Heart left ventricle (tissue), 16 donors: ENCODE measurements around the gene WDR35. TPM values are rescaled to one million over a fixed set of nuclear protein-coding genes. Genes with fewer than 3 reads are reported as not detected.

Source experiments
- ATAC-seq, 4 donors: fragments of 200-7000 bp; cut with Tn5 transposase; one replicate each; pipeline ENCODE4 v1.9.1; 2020 to 2022; ENCODE audit warnings: moderate library complexity in 4 of 4, mild to moderate bottlenecking in 3 of 4, moderate number of reproducible peaks in 1 of 4
- DNase-seq, 5 donors: peaks; one replicate each; pipeline ENCODE4 v3.0.0-alpha.2; 2020
- H3K27ac ChIP-seq, 12 donors: fragments of 200-600 bp; sonication (generic) in 4 of 12; one replicate each; pipeline versions ENCODE4 v1.5.0 to v1.8.0; 2016 to 2022; ENCODE audit warnings: mild to moderate bottlenecking in 2 of 12
- H3K27me3 ChIP-seq, 9 donors: fragments of 200-600 bp; sonication (generic) in 2 of 9; one replicate each; pipeline versions ENCODE4 v1.5.1 to v1.8.0; 2016 to 2022; ENCODE audit warnings: mild to moderate bottlenecking in 3 of 9
- H3K36me3 ChIP-seq, 9 donors: fragments of 200-600 bp; sonication (generic) in 2 of 9; one replicate each; pipeline versions ENCODE4 v1.5.0 to v1.8.0; 2018 to 2022; ENCODE audit warnings: mild to moderate bottlenecking in 2 of 9
- H3K4me1 ChIP-seq, 12 donors: fragments of 200-600 bp; sonication (generic) in 4 of 12; one replicate each; pipeline versions ENCODE4 v1.5.0 to v1.8.0; 2016 to 2022; ENCODE audit warnings: mild to moderate bottlenecking in 3 of 12
- H3K4me3 ChIP-seq, 12 donors: fragments of 200-600 bp; sonication (generic) in 4 of 12; one replicate each; pipeline versions ENCODE4 v1.5.0 to v1.8.0; 2017 to 2022; ENCODE audit warnings: mild to moderate bottlenecking in 9 of 12, moderate library complexity in 4 of 12
- H3K9me3 ChIP-seq, 12 donors: fragments of 200-600 bp; sonication (generic) in 4 of 12; one replicate each; pipeline versions ENCODE4 v1.5.0 to v1.8.0; 2016 to 2022; ENCODE audit warnings: mild to moderate bottlenecking in 1 of 12
- POLR2A ChIP-seq, 2 donors: fragments of 450-650 bp; IDR thresholded peaks; one replicate each; pipeline ENCODE4 v1.6.1; 2017; ENCODE audit warnings: antibody characterized with exemption in 2 of 2, mild to moderate bottlenecking in 2 of 2, moderate library complexity in 2 of 2
- WGBS, 4 donors: extraction: QIAGEN DNeasy Blood & Tissue Kit in 2 of 4; methylation state at CpG; one replicate each; pipeline versions ENCODE4 v1.1.5 to v1.1.7; 2013 to 2018; 5-methylcytosine and 5-hydroxymethylcytosine counted together
- intact Hi-C, 10 donors: fragments of 100-400 bp; cut with DNase I; formaldehyde crosslinking; loops; one replicate each; pipeline versions ENCODE4 v1.11.1 to v1.14.2; 2022
- polyA plus RNA-seq, 2 donors: library from polyadenylated mRNA; stranded (reverse); fragments of 200-250 nt; gene quantifications; one replicate each; pipeline ENCODE4 v1.2.3, GENCODE V29; 2013
- total RNA-seq, 9 donors: library from RNA; depleted of rRNA in 2 of 9; stranded (reverse); fragments of >200 nt in 2 of 9; fragmentation: NEBNext Ultra II Directional in 3 of 9; extraction: Animal tissue kit (Norgen Biotek cat#: 25700) in 3 of 9; gene quantifications; one replicate each; pipeline versions ENCODE4 v1.1.0 to v1.2.4, GENCODE V29; 2016 to 2023
- TF ChIP-seq, protein P1 (sequence below), 12 donors: fragments of 200-600 bp; sonication (generic) in 4 of 12; IDR thresholded peaks; one replicate each; pipeline versions ENCODE4 v1.5.0 to v1.8.0; 2018 to 2022; ENCODE audit warnings: antibody characterized with exemption in 12 of 12, mild to moderate bottlenecking in 5 of 12
- donor health status: ischemic (EF 13 %, LVEDD 7.1; RV severe dilation, severe dysfunction).
- donor health status: healthy with polysubstance abuse.
- donor health status: DM: no; HTN: yes; CAD: no.
- donor health status: DM: no; HTN: no; CAD: no.
- donor health status: ischemic (EF 25% LVEDD 6.9; RV normal size, moderate dysfunction).
- donor health status: ischemic (EF 25% LVEDD 5.7; RV mildly dilated, moderate dysfunction).
- donor health status: healthy.
- donor health status: DM: yes; HTN: yes; CAD: no.
- donor health status: ischemic (EF 35%, LVEDD 5.7; RV mildly dilated, moderate dysfunction).
- donor health status: nonischemic (EF 11% LVEDD 7.7; RV severe dilation, severe dysfunction).
- donor health status: DM: yes; HTN: yes; CAD: no.
- donor health status: PGD.
- donor health status: ischemic (EF 29% LVEDD 5.4; RV normal size, mild dysfunction).
- donor health status: nonischemic (EF 23%, LVEDD 6.1; RV moderate dilation, normal function).

Gene WDR35
- total and polyA plus RNA-seq, 11 donors, result 1.1 to 8.5 (median 5.0) TPM

DNA sequence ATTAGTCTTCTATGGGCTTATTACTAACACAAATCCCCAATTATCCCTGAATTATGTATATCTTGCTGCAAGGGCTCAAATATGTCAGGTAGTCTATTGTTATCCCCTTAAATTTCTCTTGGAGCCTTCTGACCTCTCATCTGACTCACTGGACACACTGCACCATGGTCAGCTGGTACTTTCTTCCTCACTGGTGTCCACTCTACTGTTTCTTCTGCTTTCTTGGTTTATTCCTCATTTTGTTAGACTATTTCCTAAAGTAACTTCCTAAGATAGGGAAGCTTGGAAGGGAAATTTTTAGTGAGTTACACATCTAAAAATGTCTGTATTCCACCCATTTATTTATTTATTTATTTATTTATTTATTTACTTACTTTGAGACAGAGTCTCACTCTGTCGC, 26.5 kb downstream of the WDR35 start:
- DNase-seq (no peak), ATAC-seq (no peak)
- Histone ChIP-seq H3K27me3 (no peaks in the 10 kb centered on the region), H3K4me3 (no peak overlapping the region), H3K36me3 (peaks cover 0 to 30% (median 7%) of the 10 kb centered on the region in 9 donors), H3K9me3 (peaks cover 0 to 5% (median 0%) of the 10 kb centered on the region in 12 donors), H3K4me1 (no peaks in the 10 kb centered on the region), H3K27ac (no peak overlapping the region)
- 91 to 96% (median 92%) methylated on average over 1 of the region's 1 CpG for WGBS, 4 donors
- TF ChIP-seq, protein P1, sequence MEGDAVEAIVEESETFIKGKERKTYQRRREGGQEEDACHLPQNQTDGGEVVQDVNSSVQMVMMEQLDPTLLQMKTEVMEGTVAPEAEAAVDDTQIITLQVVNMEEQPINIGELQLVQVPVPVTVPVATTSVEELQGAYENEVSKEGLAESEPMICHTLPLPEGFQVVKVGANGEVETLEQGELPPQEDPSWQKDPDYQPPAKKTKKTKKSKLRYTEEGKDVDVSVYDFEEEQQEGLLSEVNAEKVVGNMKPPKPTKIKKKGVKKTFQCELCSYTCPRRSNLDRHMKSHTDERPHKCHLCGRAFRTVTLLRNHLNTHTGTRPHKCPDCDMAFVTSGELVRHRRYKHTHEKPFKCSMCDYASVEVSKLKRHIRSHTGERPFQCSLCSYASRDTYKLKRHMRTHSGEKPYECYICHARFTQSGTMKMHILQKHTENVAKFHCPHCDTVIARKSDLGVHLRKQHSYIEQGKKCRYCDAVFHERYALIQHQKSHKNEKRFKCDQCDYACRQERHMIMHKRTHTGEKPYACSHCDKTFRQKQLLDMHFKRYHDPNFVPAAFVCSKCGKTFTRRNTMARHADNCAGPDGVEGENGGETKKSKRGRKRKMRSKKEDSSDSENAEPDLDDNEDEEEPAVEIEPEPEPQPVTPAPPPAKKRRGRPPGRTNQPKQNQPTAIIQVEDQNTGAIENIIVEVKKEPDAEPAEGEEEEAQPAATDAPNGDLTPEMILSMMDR (IDR thresholded peaks at IDR 0.05), result no peak
- intact Hi-C loops, result no loop called here

- peak in 3 of 4 donors; percentile 83 to 87 (median 86) for ATAC-seq
- intact Hi-C loops, result loop anchor here in 8 of 10 donors (1.0 to 2.0 kb wide), 5 partner anchors 141 to 147 kb away; no protein-coding TSS in a partner anchor
- H3K27ac ChIP-seq, result no peak overlapping the region
- H3K4me1 ChIP-seq, result peaks cover 0 to 3% (median 0%) of the 10 kb centered on the region in 12 donors
- no peak overlapping the region for H3K4me3 ChIP-seq
- no peaks in the 10 kb centered on the region for H3K27me3 ChIP-seq
- TF ChIP-seq, protein P1 (IDR thresholded peaks at IDR 0.05), result peak; percentile 62 to 85 (median 76)
- no peak for TF ChIP-seq POLR2A (IDR thresholded peaks at IDR 0.05)
- peak; percentile 48 to 57 (median 53) for DNase-seq
- no peaks in the 10 kb centered on the region for H3K9me3 ChIP-seq
- WGBS, 4 donors, result 53 to 57% (median 54%) methylated on average over 6 of the region's 6 CpGs
- H3K36me3 ChIP-seq, result peaks cover 0 to 26% (median 0%) of the 10 kb centered on the region in 9 donors
Observed at GRCh38 chr2:19955544-19956422, 34.1 kb downstream of the WDR35 start.

DNA sequence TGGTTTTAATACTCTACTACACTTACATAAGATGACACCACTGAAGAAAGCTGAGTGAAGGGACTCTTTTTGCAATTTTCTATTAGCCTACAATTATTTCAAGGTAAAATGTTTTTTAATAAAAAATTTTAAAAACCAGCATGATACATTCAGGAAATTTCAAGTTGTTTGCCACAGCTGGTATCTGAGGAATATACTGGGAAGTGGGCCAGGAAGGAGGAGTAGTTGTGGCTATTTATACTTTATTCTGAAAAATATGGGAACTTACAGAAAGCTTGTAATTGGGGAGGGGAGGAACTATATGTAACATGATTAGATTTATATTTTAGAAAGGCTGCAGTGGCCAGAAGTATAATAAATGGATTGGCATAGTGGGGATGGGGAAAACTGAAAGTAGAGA, 40.8 kb downstream of the WDR35 start:
- H3K27ac ChIP-seq, result no peak overlapping the region
- H3K4me1 ChIP-seq, result peaks cover 0 to 6% (median 0%) of the 10 kb centered on the region in 12 donors
- H3K4me3 ChIP-seq, result no peak overlapping the region
- no peak for DNase-seq
- H3K36me3 ChIP-seq, result peaks cover 0 to 33% (median 0%) of the 10 kb centered on the region in 9 donors
- TF ChIP-seq, protein P1 (IDR thresholded peaks at IDR 0.05), result no peak
- no peak for TF ChIP-seq POLR2A (IDR thresholded peaks at IDR 0.05)
- intact Hi-C loops, result no loop called here
- no peak for ATAC-seq
- no peaks in the 10 kb centered on the region for H3K9me3 ChIP-seq
- H3K27me3 ChIP-seq, result no peaks in the 10 kb centered on the region

GRCh38 chr2:19947184-19947940, 42.5 kb downstream of the WDR35 start:
- Histone ChIP-seq H3K27ac (no peak overlapping the region), H3K9me3 (no peaks in the 10 kb centered on the region), H3K27me3 (no peaks in the 10 kb centered on the region), H3K4me1 (peaks cover 0 to 10% (median 0%) of the 10 kb centered on the region in 12 donors), H3K4me3 (no peak overlapping the region), H3K36me3 (peaks cover 0 to 33% (median 0%) of the 10 kb centered on the region in 9 donors)
- ATAC-seq (no peak), DNase-seq (no peak)
- intact Hi-C loops, result no loop called here
- TF ChIP-seq, protein P1 (IDR thresholded peaks at IDR 0.05), result no peak
- no peak for TF ChIP-seq POLR2A (IDR thresholded peaks at IDR 0.05)
- 87 to 96% (median 89%) methylated on average over 4 of the region's 4 CpGs for WGBS, 4 donors
